ENCODE results near the gene MYO1H. TPM values are rescaled to one million over a fixed set of nuclear protein-coding genes. Genes with fewer than 3 reads are reported as not detected.

Gene MYO1H
- total RNA-seq, 1 experiment from 2014 or later, result 0.26 TPM

- H4K5ac ChIP-seq (ENCODE audit: insufficient read length, low read depth, low read length), result no peak overlapping the region
- no peak for TF ChIP-seq CTCF (conservative IDR thresholded peaks at IDR 0.05)
- no peak overlapping the region for H4K91ac ChIP-seq (ENCODE audit: insufficient read length, low read depth, low read length)
- H3K27ac Mint-ChIP-seq, result no peak overlapping the region; a peak in 1 of 7 replicates
- H3K9ac ChIP-seq (ENCODE audit: extremely low read depth, insufficient read length, low read length), result no peak overlapping the region
- H3K27ac ChIP-seq (ENCODE audit: insufficient read length, low read depth, low read length), result no peak overlapping the region
- no peak overlapping the region for H2BK20ac ChIP-seq (ENCODE audit: low read depth, low read length, poor library complexity, severe bottlenecking)
- no peaks in the 10 kb centered on the region for H3K27me3 ChIP-seq (ENCODE audit: insufficient read depth, low read length)
- DNase-seq, result no peak
- peaks cover 0 to 10% of the 10 kb centered on the region in 2 experiments; a peak in 1 of 4 replicates for H3K4me1 Mint-ChIP-seq
- H3K23me2 ChIP-seq (ENCODE audit: insufficient read length, low read depth, low read length, poor library complexity, severe bottlenecking), result no peaks in the 10 kb centered on the region
- H2AK5ac ChIP-seq (ENCODE audit: insufficient read length, low read length), result no peak overlapping the region
- H3K56ac ChIP-seq (ENCODE audit: insufficient read length, low read depth, low read length), result no peak overlapping the region
- no peaks in the 10 kb centered on the region for H4K20me1 ChIP-seq (ENCODE audit: control insufficient read depth, insufficient read depth, insufficient read length)
- no peaks in the 10 kb centered on the region for H3K36me3 Mint-ChIP-seq (ENCODE audit: insufficient read depth in 1 of 3, low read depth in 3 of 3)
- no peak overlapping the region for H3K4ac ChIP-seq (ENCODE audit: low read depth, low read length)
- no peak overlapping the region for H3K18ac ChIP-seq (ENCODE audit: insufficient read length, low read depth, low read length)
- H4K8ac ChIP-seq (replicated peaks; ENCODE audit: insufficient read length, low read depth, low read length), result no peak overlapping the region
- no peak overlapping the region for H2BK15ac ChIP-seq (ENCODE audit: low read depth, low read length)
- no peak overlapping the region for H3T11ph ChIP-seq (ENCODE audit: low read length)
- no peak overlapping the region for H3K14ac ChIP-seq (ENCODE audit: insufficient read depth, low read length)
- H2AFZ ChIP-seq (ENCODE audit: low read length), result no peak overlapping the region
- no peak overlapping the region for H3K4me3 Mint-ChIP-seq
- no peak overlapping the region for H3K23ac ChIP-seq (ENCODE audit: insufficient read length, low read depth, low read length)
- H3K4me2 ChIP-seq (ENCODE audit: insufficient read depth, insufficient read length, low read length), result no peak overlapping the region
- H3K79me1 ChIP-seq (ENCODE audit: insufficient read depth, low read depth, low read length, poor library complexity, severe bottlenecking), result no peaks in the 10 kb centered on the region
- no peaks in the 10 kb centered on the region; the same call in none of the 2 replicates for H3K27me3 Mint-ChIP-seq (ENCODE audit: low read depth)
- H3K79me2 ChIP-seq (ENCODE audit: insufficient read depth, low read length), result no peaks in the 10 kb centered on the region
- H2BK5ac ChIP-seq (ENCODE audit: insufficient read length, low read length), result no peak overlapping the region
- peaks cover 0 to 2% of the 10 kb centered on the region in 2 experiments; a peak in 1 of 5 replicates for H3K9me3 Mint-ChIP-seq
- no peaks in the 10 kb centered on the region for H3K9me3 ChIP-seq (ENCODE audit: control insufficient read depth, low read depth, low read length)
- no peak overlapping the region for H2BK12ac ChIP-seq (ENCODE audit: insufficient read length, low read depth, low read length)
- H3K4me1 ChIP-seq (ENCODE audit: insufficient read depth, low read length), result no peaks in the 10 kb centered on the region; the same call in 1 of the 2 replicates
- no CpG with 5 or more reads among the region's 7 CpGs for WGBS (ENCODE audit: extremely low coverage, insufficient read length, low lambda C conversion rate)
- no peak overlapping the region for H2BK120ac ChIP-seq (ENCODE audit: low read depth, low read length, poor library complexity, severe bottlenecking)
Observed at GRCh38 chr12:109331301-109331952, 16.3 kb upstream of the MYO1H start.

Measured in H9 (cell line).